Measurements from ENCODE around the gene COP1.

Gene COP1

GRCh38 chr1:175963740-175964139 is 243.3 kb downstream of the COP1 start:
- no peak overlapping the region for H3K4me2 ChIP-seq (ENCODE audit: low read length)
- H3K9ac ChIP-seq, result no peak overlapping the region
- TF ChIP-seq CTCF (IDR thresholded peaks at IDR 0.05), result no peak
- H2AFZ ChIP-seq, result no peak overlapping the region
- H3K79me2 ChIP-seq, result no peaks in the 10 kb centered on the region
- H3K9me3 ChIP-seq (ENCODE audit: control insufficient read depth, low read length), result no peaks in the 10 kb centered on the region
- H3K27me3 ChIP-seq (ENCODE audit: control insufficient read depth, insufficient read depth, low read length), result no peaks in the 10 kb centered on the region
- H3K4me3 ChIP-seq (ENCODE audit: low read depth, low read length), result no peak overlapping the region
- peaks cover 1% of the 10 kb centered on the region for H3K4me1 ChIP-seq
- H3K36me3 ChIP-seq (ENCODE audit: control insufficient read depth, insufficient read depth, low read length), result no peaks in the 10 kb centered on the region
- no peak overlapping the region for H3K27ac ChIP-seq

- no peaks in the 10 kb centered on the region for H3K36me3 ChIP-seq (ENCODE audit: control insufficient read depth, insufficient read depth, low read length)
- no peaks in the 10 kb centered on the region for H3K9me3 ChIP-seq (ENCODE audit: control insufficient read depth, low read length)
- no peak overlapping the region for H3K9ac ChIP-seq
- H3K4me2 ChIP-seq (ENCODE audit: low read length), result no peak overlapping the region
- no peaks in the 10 kb centered on the region for H3K27me3 ChIP-seq (ENCODE audit: control insufficient read depth, insufficient read depth, low read length)
- H2AFZ ChIP-seq, result no peak overlapping the region
- no peaks in the 10 kb centered on the region for H3K4me1 ChIP-seq
- H3K79me2 ChIP-seq, result no peaks in the 10 kb centered on the region
- no peak overlapping the region for H3K27ac ChIP-seq
- no peak for TF ChIP-seq CTCF (IDR thresholded peaks at IDR 0.05)
- no peak overlapping the region for H3K4me3 ChIP-seq (ENCODE audit: low read depth, low read length)
These were observed 246.9 kb downstream of the COP1 start for GRCh38 chr1:175960169-175960568.

GRCh38 chr1:175951627-175952026 is 255.5 kb downstream of the COP1 start:
- Histone ChIP-seq H3K9me3 (ENCODE audit: control insufficient read depth, low read length) (no peaks in the 10 kb centered on the region), H3K4me1 (no peaks in the 10 kb centered on the region), H3K27me3 (ENCODE audit: control insufficient read depth, insufficient read depth, low read length) (no peaks in the 10 kb centered on the region), H3K9ac (no peak overlapping the region), H3K79me2 (no peaks in the 10 kb centered on the region), H3K4me2 (ENCODE audit: low read length) (no peak overlapping the region), H3K36me3 (ENCODE audit: control insufficient read depth, insufficient read depth, low read length) (no peaks in the 10 kb centered on the region), H3K4me3 (ENCODE audit: low read depth, low read length) (no peak overlapping the region), H3K27ac (no peak overlapping the region), H2AFZ (no peak overlapping the region)
- TF ChIP-seq CTCF (IDR thresholded peaks at IDR 0.05), result no peak

GRCh38 chr1:175947771-175948170 is 259.3 kb downstream of the COP1 start:
- no peaks in the 10 kb centered on the region for H3K79me2 ChIP-seq
- TF ChIP-seq CTCF (IDR thresholded peaks at IDR 0.05), result no peak
- H3K4me1 ChIP-seq, result no peaks in the 10 kb centered on the region
- H3K27ac ChIP-seq, result no peak overlapping the region
- no peak overlapping the region for H3K4me2 ChIP-seq (ENCODE audit: low read length)
- H3K9ac ChIP-seq, result no peak overlapping the region
- H3K27me3 ChIP-seq (ENCODE audit: control insufficient read depth, insufficient read depth, low read length), result no peaks in the 10 kb centered on the region
- H3K4me3 ChIP-seq (ENCODE audit: low read depth, low read length), result no peak overlapping the region
- no peaks in the 10 kb centered on the region for H3K36me3 ChIP-seq (ENCODE audit: control insufficient read depth, insufficient read depth, low read length)
- H3K9me3 ChIP-seq (ENCODE audit: control insufficient read depth, low read length), result no peaks in the 10 kb centered on the region
- H2AFZ ChIP-seq, result no peak overlapping the region

GRCh38 chr1:175944591-175944990 is 262.5 kb downstream of the COP1 start:
- Histone ChIP-seq H3K79me2 (no peaks in the 10 kb centered on the region), H3K9me3 (ENCODE audit: control insufficient read depth, low read length) (no peaks in the 10 kb centered on the region), H3K4me3 (ENCODE audit: low read depth, low read length) (no peak overlapping the region), H3K27ac (no peak overlapping the region), H3K9ac (no peak overlapping the region), H3K36me3 (ENCODE audit: control insufficient read depth, insufficient read depth, low read length) (no peaks in the 10 kb centered on the region), H3K4me2 (ENCODE audit: low read length) (no peak overlapping the region), H3K4me1 (no peaks in the 10 kb centered on the region), H2AFZ (no peak overlapping the region), H3K27me3 (ENCODE audit: control insufficient read depth, insufficient read depth, low read length) (no peaks in the 10 kb centered on the region)
- TF ChIP-seq CTCF (IDR thresholded peaks at IDR 0.05), result no peak
